ENCODE results near the gene TRIM65.
A peak's percentile ranks its signal among the peaks of the same experiment; 100 is the strongest.
"Not testable (repeated sequence)": the region's sequence is repeated elsewhere in the genome, so short reads cannot be mapped to it uniquely, and the experiment has no call there.

TRIM65 gene

DNA sequence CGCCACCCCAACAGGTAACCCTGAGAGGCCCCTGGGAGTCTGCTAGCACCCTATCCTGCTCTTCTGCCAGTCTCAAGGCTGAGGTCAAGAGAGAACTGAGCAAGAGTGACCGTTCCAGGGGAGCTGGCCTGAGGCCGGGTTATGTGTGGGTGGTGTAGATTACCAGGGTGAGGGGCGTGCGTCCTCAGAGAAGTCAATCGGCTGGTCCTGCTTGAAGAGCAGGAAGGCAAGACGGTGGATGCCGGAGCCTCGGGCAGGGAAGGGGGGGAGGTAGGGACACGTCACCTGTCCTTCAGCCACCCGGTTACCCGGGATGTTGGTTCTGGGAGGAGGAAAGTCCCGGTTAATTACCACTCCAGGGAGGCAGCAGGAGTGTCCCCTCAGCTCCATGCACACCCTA, 2.6 kb upstream of the TRIM65 start:
- no peak for DNase-seq
- intact Hi-C loops (cut with DNase I): loop anchor here (5.0 to 10.0 kb wide), 2 partner anchors 42 to 115 kb away; partner anchors contain the start of genes UNK and WBP2

DNA sequence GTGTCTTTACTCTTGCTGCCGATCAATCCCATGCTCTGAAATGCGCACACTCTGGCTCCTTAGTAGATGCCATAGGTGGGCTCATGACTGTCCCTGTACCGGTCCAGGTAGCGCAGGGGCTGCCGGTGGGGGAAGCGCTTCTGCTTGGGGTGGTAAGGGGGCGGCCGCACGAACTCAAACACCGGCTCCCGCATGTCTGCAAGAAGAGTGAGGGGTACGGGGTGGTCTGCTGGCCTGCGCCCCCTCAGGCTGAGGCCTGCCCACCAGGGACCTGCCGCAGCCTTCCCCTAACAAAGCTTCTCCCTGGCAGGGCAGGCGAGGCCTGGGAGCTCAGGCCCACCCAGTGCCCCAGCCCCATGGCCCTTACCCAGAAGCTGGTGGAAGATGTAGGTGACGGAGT, 2.0 kb upstream of the TRIM65 start:
- intact Hi-C loops (cut with DNase I): loop anchor here (5.0 to 10.0 kb wide), 2 partner anchors 41 to 114 kb away; partner anchors contain the start of genes UNK and WBP2
- DNase-seq: no peak

DNA sequence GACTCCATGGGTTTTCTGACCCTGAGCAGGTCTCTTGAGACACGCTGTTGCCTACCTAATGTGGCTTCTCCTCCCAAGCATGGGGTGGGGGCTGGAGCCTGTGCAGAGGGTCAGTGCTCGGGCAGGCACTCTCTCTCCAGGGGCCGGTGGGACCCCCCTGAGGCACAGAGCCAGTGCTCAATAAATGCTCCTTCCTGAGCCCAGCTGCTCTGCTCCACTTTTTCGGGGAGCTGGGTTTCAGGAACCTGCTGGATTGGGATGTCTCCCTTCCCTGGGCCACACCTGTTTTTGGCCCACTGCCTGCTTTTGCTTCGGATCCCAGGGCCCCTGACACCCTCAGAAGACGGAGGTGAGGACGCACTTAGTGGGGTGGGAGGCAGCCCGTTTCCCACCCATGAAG, 1.3 kb upstream of the TRIM65 start:
- no peak for DNase-seq
- intact Hi-C loops (cut with DNase I): loop anchor here (5.0 to 10.0 kb wide), 2 partner anchors 41 to 113 kb away; partner anchors contain the start of genes UNK and WBP2

DNA sequence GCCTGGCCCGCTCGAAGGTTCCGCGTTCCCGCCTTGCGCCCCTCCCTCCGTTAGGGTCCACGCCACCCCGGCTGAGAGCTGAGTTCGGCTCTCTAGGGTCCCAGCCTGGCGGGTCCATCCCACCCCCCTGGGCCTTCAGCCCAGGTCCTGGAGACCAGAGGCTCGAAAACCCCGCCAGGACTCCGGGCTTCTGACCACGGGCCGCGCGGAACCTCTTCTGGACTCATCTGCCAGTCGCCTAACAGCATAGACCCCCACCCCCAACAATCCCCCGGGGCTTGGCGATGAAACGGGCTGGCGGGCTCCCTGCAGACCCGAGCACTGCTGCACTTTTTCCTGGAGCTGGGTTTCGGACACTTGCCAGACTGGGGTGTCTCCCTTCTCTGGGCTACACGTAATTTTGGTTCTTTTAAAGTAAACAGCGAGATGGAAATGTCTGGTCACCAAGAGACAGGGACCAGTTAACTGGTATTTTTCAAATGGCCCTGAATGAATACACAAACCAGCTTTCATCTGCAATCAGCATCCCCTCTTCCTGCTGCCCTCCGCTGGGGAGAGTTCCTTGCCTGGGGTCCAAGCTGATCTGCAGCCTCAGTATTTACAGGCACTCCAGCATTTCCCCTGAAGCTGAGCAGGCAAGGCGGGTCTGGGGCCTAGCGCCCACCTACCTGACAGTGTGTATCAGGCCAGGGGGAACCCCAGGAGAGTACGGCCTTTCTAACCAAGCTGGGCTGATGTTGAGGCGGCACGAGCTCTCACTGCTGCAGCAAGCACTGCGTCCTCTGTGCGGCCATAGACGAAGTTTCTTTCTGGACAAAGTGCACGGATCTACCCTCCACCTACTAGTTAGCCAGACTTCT, 639 bp upstream of the TRIM65 start:
- DNase-seq: no peak
- intact Hi-C loops (cut with DNase I): loop anchor here (5.0 to 10.0 kb wide), 2 partner anchors 40 to 113 kb away; partner anchors contain the start of genes UNK and WBP2

DNA sequence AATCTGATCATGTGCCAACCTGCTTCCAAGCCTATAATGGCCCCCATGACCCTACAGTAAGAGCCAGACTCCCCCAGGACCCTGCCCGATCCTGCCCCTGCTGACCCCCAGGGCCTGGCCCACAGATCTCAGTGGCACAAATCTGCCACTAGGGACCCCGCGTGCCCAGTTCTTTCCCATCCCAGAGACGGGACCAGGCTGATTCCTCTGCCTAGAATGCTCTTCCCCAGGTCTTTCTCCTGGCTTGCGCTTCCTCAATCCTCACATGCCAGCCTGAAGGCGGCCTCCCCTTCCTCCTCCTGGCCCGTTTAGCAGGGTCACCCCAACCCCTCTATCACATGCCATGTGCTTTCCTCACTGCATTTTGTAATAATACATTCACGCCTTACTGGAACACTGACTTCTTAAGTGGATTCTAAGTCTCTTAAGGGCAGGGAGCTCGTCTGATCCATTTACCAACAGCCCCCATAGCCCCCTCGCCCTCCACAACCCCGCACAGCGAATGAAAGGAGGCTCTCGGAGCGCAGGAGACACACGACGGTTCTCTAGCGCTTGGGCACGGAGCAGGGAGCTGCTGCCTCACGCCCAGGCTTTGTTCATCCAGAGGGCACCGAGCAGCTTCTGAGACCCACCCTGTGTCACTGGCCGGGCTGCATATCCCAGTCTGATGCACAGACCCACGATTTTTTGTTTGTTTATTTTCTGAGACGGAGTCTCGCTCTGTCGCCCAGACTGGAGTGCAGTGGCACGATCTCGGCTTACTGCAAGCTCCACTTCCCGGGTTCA, 1.2 kb downstream of the TRIM65 start:
- DNase-seq: no peak
- intact Hi-C loops (cut with DNase I): loop anchor here (5.0 to 10.0 kb wide), 2 partner anchors 38 to 111 kb away; partner anchors contain the start of genes UNK and WBP2

DNA sequence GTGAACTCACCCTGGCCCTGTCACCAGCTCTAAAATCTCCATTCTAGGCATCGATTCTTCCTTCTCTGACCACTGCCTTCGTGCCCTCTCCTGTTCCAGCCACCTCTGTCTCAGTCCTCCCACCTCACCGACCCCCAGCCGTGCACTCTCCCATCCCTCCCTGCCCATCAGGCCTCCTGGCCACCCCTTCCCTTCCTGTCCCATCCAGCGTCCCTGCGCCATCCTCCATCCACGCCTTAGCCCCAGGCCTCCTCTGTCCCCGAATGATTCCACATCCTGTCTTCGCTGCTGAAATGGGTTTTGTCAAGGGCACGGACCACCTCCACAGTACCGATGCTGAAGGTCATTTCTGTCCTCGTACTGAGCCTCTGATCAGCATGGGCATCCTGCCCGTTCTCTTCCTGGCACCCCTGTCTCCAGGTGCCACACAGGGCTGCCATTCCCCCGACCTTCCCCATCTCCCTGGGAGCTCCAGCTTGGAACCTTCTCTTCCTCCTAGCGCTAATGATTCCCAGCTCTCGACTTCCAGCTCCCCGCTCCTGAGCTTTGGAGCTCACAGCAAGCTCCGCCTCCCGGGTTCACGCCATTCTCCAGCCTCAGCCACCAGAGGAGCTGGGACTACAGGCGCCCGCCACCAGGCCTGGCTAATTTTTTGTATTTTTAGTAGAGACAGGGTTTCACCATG, 2.6 kb downstream of the TRIM65 start:
- intact Hi-C loops (cut with DNase I): loop anchor here (10.0 kb wide), 1 partner anchor 109 kb away; the partner anchor contains the start of gene UNK
- DNase-seq: no peak

DNA sequence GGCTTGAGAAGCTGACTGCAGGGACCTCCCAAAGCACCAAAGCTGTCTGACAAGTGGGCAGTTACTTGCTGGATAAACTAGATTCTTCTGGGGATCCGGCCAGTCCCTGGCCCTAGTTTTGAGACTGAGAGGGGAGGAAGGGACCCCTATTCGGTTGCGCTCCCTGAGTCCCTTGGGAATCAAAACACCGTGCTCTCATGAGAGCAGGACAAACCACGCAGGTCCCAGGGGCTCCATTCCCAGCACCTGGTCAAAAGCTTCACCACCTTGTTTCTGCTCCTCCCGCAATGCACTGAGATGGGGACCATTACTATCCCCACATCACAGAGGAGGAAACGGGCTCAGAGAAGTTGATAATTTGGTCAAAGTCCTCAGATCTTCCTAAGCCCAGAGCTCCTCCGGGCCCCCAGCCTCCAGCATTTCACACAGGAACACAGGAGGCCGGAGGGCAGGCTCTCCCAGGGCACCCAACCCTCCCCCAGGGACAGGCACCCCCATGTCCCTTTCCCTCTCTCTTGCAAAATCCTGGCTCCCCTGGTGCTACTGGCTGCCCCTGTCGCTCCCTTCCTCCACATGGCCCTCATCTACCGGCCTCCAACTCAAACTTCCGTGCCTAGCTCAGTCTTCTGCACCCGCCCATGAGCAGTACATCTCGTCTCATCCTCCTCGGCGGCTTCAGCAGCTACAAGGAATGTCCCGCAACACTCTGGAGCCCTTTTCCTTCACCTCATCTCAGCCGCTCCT, 3.3 kb downstream of the TRIM65 start:
- DNase-seq: no peak
- intact Hi-C loops (cut with DNase I): loop anchor here (10.0 kb wide), 1 partner anchor 109 kb away; the partner anchor contains the start of gene UNK

DNA sequence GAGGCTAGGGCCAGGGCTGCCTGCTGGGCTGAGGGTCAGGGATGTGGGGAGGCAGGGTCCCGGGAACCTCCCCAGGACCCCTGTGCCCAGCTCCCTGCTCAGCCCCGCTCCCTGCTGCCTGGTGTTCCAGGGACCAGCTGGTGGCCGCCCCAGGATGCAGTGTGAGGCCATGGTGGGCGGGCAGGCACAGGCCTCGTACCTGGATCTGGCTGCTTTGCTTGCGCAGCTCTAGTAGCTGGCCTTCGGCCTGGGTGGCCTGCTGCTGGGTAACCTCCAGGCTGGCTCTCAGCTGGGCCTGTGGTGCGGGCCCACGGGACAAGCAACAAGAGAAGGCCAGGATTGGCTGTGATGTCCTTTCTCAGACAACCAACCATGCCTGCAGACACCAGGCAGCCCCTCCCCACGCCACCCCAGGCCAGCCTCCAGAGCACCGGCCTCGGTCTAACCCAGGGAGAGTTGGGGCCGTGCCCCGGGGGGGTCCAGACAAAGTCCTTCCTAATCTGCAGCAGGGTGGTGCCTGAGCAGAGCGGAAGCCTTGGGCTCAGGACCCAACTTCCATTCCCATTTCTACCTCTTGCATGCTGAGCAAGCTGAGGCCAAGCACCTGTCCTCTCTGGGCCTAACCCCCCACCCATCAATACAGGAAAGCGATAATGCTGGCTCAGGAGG, 4.1 kb downstream of the TRIM65 start:
- peak in 13 of 42 donors; percentile 10 to 71 (median 50) for DNase-seq
- intact Hi-C loops (cut with DNase I): loop anchor here (10.0 kb wide), 1 partner anchor 108 kb away; the partner anchor contains the start of gene UNK

DNA sequence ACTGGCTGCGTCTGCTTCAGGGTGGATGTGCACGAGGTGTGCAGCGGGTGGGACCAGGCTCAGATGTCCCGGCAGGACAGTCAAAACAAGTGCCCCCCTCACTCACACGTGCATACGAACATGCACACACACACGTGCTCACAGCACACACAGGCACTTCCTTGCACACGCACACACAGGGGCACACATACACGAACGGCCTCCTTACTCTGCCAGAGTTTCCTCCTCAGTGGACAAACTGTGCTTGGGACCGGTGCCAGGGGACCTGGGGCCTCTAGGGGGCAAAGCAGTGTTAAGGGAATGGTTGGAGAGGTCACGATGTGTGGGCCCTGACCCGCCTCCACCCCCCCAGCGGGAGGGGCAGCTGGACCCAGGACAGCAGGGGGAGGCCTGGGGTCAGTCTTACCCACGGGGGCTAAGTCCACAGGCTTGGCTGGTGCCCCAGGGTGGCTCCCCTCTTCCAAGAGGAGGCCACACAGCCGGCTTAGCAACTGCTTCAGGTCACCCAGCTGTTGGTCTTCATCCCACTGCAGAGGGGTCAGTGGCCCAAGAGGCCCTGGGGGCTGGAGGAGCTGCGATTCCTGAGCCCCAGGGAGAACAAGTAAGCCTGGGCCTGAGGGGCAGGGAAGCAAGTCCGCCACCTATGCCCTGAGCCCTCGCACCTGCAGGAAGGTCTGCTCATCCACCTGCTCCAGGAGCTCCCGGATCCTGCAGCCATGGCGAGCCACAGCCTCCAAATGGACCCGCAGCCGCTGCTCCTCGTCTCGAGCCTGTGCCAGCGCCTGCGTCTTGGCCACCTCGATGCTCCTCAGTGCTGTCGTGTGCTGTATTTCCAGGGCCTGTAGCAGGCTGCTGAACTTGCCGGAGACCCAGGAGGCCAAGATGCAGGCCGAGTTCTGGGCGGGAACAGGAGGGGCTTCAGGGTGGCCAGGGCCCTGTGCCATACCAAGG, 4.9 kb downstream of the TRIM65 start:
- intact Hi-C loops (cut with DNase I): loop anchor here (10.0 kb wide), 1 partner anchor 107 kb away; the partner anchor contains the start of gene UNK
- peak in 1 of 42 donors; percentile 3 for DNase-seq

DNA sequence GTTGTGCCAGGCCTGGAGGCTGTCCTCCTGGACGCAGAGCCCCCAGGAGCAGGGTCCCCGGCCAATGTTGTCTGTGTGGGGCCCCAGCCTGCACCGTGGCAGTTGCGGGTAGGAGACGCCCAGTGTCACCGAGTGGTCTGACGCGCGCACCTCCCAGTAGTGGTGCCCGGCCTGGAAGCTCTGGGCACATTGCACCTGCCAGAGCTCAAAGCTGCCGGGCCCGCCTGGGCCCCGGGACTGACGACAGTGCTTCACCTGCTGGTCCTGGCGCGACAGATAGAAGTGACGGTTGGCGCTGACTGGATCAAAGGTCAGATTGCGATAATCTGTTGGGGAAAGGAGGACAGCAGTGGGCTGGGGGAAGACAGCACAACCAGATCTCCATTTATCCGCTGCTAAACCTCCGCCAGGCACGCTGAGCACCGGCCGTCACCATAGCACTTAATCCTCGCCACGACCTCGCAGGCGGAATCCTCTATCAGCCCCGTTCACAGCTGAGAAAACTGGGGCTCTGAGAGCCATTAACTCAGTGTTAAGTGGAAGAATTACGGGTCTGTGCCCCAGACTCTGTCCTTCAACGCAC, 5.6 kb downstream of the TRIM65 start:
- intact Hi-C loops (cut with DNase I): loop anchor here (10.0 kb wide), 1 partner anchor 106 kb away; the partner anchor contains the start of gene UNK
- no peak for DNase-seq

DNA sequence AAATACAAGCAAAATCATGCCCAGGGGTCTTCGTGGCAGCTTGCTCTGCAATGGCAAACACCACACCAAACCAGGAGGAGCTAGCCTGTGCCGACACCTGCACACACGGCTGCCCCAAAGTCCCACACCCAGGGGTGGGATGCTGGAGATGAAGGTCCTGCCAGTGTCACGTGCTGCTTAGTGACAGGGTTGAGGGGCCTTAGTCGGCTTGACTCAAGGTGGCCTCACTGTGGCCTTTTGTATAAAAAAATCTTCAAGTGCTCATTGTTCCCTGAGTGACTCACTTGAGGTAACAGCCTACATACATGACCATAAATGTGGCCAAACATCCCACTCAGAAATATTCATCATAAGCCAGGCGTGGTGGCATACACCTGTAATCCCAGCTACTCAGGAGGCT, 7.3 kb downstream of the TRIM65 start:
- DNase-seq: no peak
- intact Hi-C loops (cut with DNase I): no loop called here

DNA sequence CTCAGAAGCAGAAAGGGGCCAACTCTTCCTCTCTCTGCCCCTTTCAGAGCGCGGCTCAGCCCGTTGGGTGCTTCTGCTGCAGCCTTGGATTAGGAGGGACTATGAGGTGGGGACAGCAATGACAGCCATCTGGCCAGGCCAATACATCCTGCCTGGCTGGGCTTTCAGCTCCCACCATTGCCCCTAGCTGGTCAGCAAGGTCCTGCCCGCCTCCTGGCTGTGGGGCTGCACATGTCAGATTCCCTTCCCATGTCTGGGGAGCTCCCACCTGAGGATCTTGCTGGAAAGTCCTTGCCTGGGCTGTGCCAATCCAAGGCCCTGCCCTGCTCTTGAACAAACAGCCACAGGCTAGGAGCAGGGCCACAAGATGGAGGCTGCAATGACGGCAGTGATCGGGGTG, 8.3 kb downstream of the TRIM65 start:
- intact Hi-C loops (cut with DNase I): no loop called here
- DNase-seq: no peak

DNA sequence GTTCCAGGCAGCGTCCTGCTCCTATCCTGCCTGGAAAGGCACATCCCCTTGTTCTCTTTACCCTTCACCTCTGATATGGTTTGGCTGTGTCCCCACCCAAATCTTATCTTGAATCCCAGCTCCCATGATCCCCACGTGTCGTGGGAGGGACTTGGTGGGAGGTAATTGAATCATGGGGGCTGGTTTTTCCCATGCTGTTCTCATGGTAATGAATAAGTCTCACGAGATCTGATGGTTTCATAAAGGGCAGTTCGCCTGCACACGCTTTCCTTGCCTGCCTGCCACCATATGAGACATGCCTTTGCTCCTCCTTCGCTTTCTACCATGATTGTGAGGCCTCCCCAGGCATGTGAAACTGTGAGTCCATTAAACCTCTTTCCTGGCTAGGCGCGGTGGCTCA, 10.9 kb downstream of the TRIM65 start:
- intact Hi-C loops (cut with DNase I); DNase-seq: not testable (repeated sequence)

DNA sequence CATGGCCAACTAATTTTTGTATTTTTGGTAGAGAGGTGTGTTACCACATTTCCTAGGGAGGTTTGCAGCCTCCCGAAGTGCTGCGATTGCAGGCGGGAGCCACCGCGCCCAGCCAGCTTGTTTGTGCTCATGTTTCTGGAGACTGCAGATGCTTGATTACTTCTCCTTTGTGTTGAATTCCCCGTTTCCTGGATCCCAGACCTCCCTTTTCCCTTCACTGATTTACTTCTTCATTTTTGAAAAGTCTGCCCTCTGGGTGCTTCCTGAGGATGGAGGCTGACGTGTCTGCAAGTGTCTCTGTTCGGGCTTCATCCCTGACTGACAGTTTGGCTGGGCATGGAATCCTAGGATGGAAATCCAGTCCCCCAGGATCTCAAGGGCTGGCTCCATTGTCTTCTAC, 11.3 kb downstream of the TRIM65 start:
- intact Hi-C loops (cut with DNase I): no loop called here
- no peak for DNase-seq

DNA sequence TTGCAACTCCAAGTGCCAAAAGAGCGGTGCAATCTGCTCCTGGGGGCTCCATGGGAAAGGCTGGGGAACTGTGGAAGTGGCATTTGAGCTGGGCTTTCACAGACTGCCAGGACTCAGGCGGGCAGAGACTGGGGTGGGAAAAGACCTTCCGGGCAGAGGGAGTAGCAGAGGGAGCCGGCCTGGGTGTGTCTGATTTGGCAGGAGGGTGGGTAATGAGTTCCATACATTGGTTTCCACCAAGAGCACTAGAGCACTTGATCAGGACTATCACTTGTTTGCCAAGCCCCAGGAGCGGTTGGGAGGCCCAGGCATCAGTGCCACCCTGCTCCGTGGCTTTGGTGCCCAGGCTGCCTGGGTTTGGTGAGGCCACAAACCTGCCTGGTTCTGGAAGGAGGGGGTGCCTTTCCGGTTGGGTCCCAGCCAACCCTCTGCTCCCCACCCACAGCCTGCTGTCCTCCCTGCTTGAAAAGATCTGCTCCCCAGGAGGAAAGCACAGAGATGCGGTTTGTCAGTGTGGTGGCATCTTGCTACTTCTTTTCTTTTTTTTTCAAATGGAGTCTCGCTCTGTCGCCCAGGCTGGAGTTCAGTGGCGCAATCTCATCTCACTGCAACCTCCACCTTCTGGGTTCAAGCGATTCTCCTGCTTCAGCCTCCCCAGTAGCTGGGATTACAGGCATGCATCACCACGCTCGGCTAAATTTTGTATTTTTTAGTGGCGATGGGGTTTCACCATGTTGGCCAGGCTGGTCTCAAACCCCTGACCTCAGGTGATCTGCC, 14.9 kb downstream of the TRIM65 start:
- no peak for DNase-seq
- intact Hi-C loops (cut with DNase I): no loop called here
